Urinary bladder (tissue), 4 donors: ENCODE data around the gene IKBIP. TPM values are rescaled to one million over a fixed set of nuclear protein-coding genes. Genes with fewer than 3 reads are reported as not detected.

Experiments
- DNase-seq: peaks from one replicate; pipeline ENCODE4 v3.0.0-alpha.2; 2015; ENCODE audit errors: extremely low spot score
- H3K27ac ChIP-seq: one replicate; pipeline ENCODE4 v1.5.1; 2013; ENCODE audit warnings: low read depth, mild to moderate bottlenecking, moderate library complexity
- H3K36me3 ChIP-seq: one replicate; pipeline ENCODE4 v1.6.1; 2013; ENCODE audit warnings: mild to moderate bottlenecking, moderate library complexity; ENCODE audit not compliant: insufficient read depth
- H3K4me1 ChIP-seq: one replicate; pipeline ENCODE4 v1.6.1; 2013; ENCODE audit warnings: mild to moderate bottlenecking, moderate library complexity; ENCODE audit not compliant: insufficient read depth
- H3K4me3 ChIP-seq: one replicate; pipeline ENCODE4 v1.5.1; 2013; ENCODE audit warnings: low read depth, low read length
- WGBS: extraction: QIAGEN DNeasy Blood & Tissue Kit; methylation state at CpG from one replicate; pipeline ENCODE4 v1.1.7; 2013; 5-methylcytosine and 5-hydroxymethylcytosine counted together
- polyA plus RNA-seq: library from polyadenylated mRNA; stranded (reverse); fragments of 200-250 nt; gene quantifications from one replicate; pipeline ENCODE4 v1.2.3, GENCODE V29; 2013
- total RNA-seq: library from RNA; depleted of rRNA; stranded (reverse); fragments of >200 nt; gene quantifications from one replicate; pipeline ENCODE4 v1.2.3, GENCODE V29; 2014
- donor health status: healthy with polysubstance abuse.
- donor health status: healthy.

IKBIP gene
- total RNA-seq (58.5 TPM), polyA plus RNA-seq (13.1 TPM)

GRCh38 chr12:98644712-98645571 is at the start of gene IKBIP, which contains the start of gene APAF1:
Gene IKBIP (minus strand): TSS chr12:98644788. CDS start chr12:98644701, 87 bp downstream.
Gene APAF1 (plus strand): TSS chr12:98645290. CDS start chr12:98648360, 3,070 bp downstream.
- DNase-seq: peak; percentile 84
- H3K4me3 ChIP-seq: peak within 1 kb of the TSS; percentile 97
- H3K36me3 ChIP-seq: peaks cover 3% of the 10 kb centered on the region
- WGBS: under 1% methylated on average over 91 of the region's 91 CpGs
- H3K27ac ChIP-seq: peak within 1 kb of the TSS; percentile 79
- no peaks in the 10 kb centered on the region for H3K4me1 ChIP-seq

GRCh38 chr12:98691351-98691750 is 46.8 kb upstream of the IKBIP start:
- DNase-seq: no peak
- Histone ChIP-seq H3K27ac (no peak overlapping the region), H3K36me3 (peaks cover 2% of the 10 kb centered on the region), H3K4me1 (no peaks in the 10 kb centered on the region), H3K4me3 (no peak overlapping the region)

GRCh38 chr12:98686603-98687002 is 42.0 kb upstream of the IKBIP start:
- 86% methylated on average over 2 of the region's 2 CpGs for WGBS
- no peak for DNase-seq
- Histone ChIP-seq H3K36me3 (peaks cover 8% of the 10 kb centered on the region), H3K27ac (no peak overlapping the region), H3K4me3 (no peak overlapping the region), H3K4me1 (no peaks in the 10 kb centered on the region)

- 96% methylated on average over 2 of the region's 2 CpGs for WGBS
- no peaks in the 10 kb centered on the region for H3K4me1 ChIP-seq
- H3K36me3 ChIP-seq: peaks cover 12% of the 10 kb centered on the region
Observed at GRCh38 chr12:98684199-98684598, 39.6 kb upstream of the IKBIP start.

GRCh38 chr12:98679611-98680005 is 35.0 kb upstream of the IKBIP start:
- 96% methylated on average over 15 of the region's 15 CpGs for WGBS
- DNase-seq: no peak
- no peaks in the 10 kb centered on the region for H3K4me1 ChIP-seq
- H3K4me3 ChIP-seq: no peak overlapping the region
- peaks cover 10% of the 10 kb centered on the region for H3K36me3 ChIP-seq
- H3K27ac ChIP-seq: no peak overlapping the region

More at GRCh38 chr12:98684199-98684598, 39.6 kb upstream of the IKBIP start:
- Histone ChIP-seq H3K27ac (no peak overlapping the region), H3K4me3 (no peak overlapping the region)
- no peak for DNase-seq

- peaks cover 10% of the 10 kb centered on the region for H3K36me3 ChIP-seq
- 90% methylated on average over 7 of the region's 7 CpGs for WGBS
Observed at GRCh38 chr12:98678946-98679610, 34.5 kb upstream of the IKBIP start.

GRCh38 chr12:98678236-98678945 is 33.8 kb upstream of the IKBIP start:
- DNase-seq: no peak
- Histone ChIP-seq H3K4me3 (no peak overlapping the region), H3K4me1 (no peaks in the 10 kb centered on the region), H3K27ac (no peak overlapping the region), H3K36me3 (peaks cover 7% of the 10 kb centered on the region)
- whole genome bisulfite sequencing: 93% methylated on average over 15 of the region's 15 CpGs

More at GRCh38 chr12:98678946-98679610, 34.5 kb upstream of the IKBIP start:
- no peak for DNase-seq
- H3K27ac ChIP-seq: no peak overlapping the region
- no peak overlapping the region for H3K4me3 ChIP-seq
- H3K4me1 ChIP-seq: no peaks in the 10 kb centered on the region

- no peaks in the 10 kb centered on the region for H3K4me1 ChIP-seq
- peaks cover 2% of the 10 kb centered on the region for H3K36me3 ChIP-seq
- DNase-seq: no peak
- no peak overlapping the region for H3K4me3 ChIP-seq
- H3K27ac ChIP-seq: no peak overlapping the region
Observed at GRCh38 chr12:98674841-98675240, 30.3 kb upstream of the IKBIP start.

- no peak overlapping the region for H3K27ac ChIP-seq
Observed at GRCh38 chr12:98671459-98671858, 26.9 kb upstream of the IKBIP start.

GRCh38 chr12:98669751-98670150 is 25.2 kb upstream of the IKBIP start:
- Histone ChIP-seq H3K4me3 (no peak overlapping the region), H3K4me1 (no peaks in the 10 kb centered on the region)
- WGBS: 98% methylated on average over 3 of the region's 3 CpGs

More at GRCh38 chr12:98671459-98671858, 26.9 kb upstream of the IKBIP start:
- H3K4me1 ChIP-seq: no peaks in the 10 kb centered on the region
- no peak for DNase-seq
- H3K4me3 ChIP-seq: no peak overlapping the region
- no peaks in the 10 kb centered on the region for H3K36me3 ChIP-seq
- 64% methylated on average over 7 of the region's 7 CpGs for WGBS

GRCh38 chr12:98660521-98660920 is 15.9 kb upstream of the IKBIP start:
- Histone ChIP-seq H3K27ac (no peak overlapping the region), H3K36me3 (no peaks in the 10 kb centered on the region), H3K4me3 (no peak overlapping the region), H3K4me1 (no peaks in the 10 kb centered on the region)
- no peak for DNase-seq

More at GRCh38 chr12:98669751-98670150, 25.2 kb upstream of the IKBIP start:
- no peak for DNase-seq
- no peaks in the 10 kb centered on the region for H3K36me3 ChIP-seq
- no peak overlapping the region for H3K27ac ChIP-seq

GRCh38 chr12:98656289-98657101 is 11.9 kb upstream of the IKBIP start:
- Histone ChIP-seq H3K36me3 (no peaks in the 10 kb centered on the region), H3K27ac (no peak overlapping the region), H3K4me3 (no peak overlapping the region), H3K4me1 (no peaks in the 10 kb centered on the region)
- whole genome bisulfite sequencing: 77% methylated on average over 6 of the region's 6 CpGs
- no peak for DNase-seq
